Gastrocnemius medialis (tissue), 4 donors: ENCODE data around the gene TERC. TPM values are rescaled to one million over a fixed set of nuclear protein-coding genes. Genes with fewer than 3 reads are reported as not detected.

ENCODE experiments used
- ATAC-seq, 2 donors: fragments of 150-250 bp; one replicate each; pipeline ENCODE4 v1.9.1; 2016
- DNase-seq, 2 donors: peaks; one replicate each; pipeline ENCODE4 v3.0.0-alpha.2; 2019
- H3K27ac ChIP-seq, 4 donors: fragments of 200-600 bp; sonication (generic); 1 replicate in 1 of 4; 2 replicates in 3 of 4; pipeline ENCODE4 v1.5.1; 2016 to 2018; ENCODE audit warnings: mild to moderate bottlenecking in 2 of 4, moderate library complexity in 1 of 4
- H3K27me3 ChIP-seq, 3 donors: fragments of 200-600 bp; sonication (generic) in 2 of 3; 1 replicate in 1 of 3; 2 replicates in 2 of 3; pipeline versions ENCODE4 v1.5.1 to v1.6.0; 2016 to 2019; ENCODE audit warnings: mild to moderate bottlenecking in 1 of 3, moderate library complexity in 1 of 3
- H3K36me3 ChIP-seq, 2 donors: fragments of 200-600 bp; sonication (generic) in 1 of 2; one replicate each; pipeline ENCODE4 v1.5.1; 2017 to 2018
- H3K4me1 ChIP-seq, 2 donors: fragments of 200-600 bp; sonication (generic) in 1 of 2; one replicate each; pipeline ENCODE4 v1.5.1; 2016 to 2017; ENCODE audit warnings: mild to moderate bottlenecking in 2 of 2
- H3K4me3 ChIP-seq, 4 donors: fragments of 200-600 bp; sonication (generic) in 3 of 4; 1 replicate in 1 of 4; 2 replicates in 3 of 4; pipeline ENCODE4 v1.5.1; 2016 to 2019; ENCODE audit warnings: mild to moderate bottlenecking in 2 of 4
- H3K9me3 ChIP-seq, 3 donors: fragments of 200-600 bp; sonication (generic) in 2 of 3; 1 replicate in 1 of 3; 2 replicates in 2 of 3; pipeline ENCODE4 v1.5.1; 2016 to 2019
- POLR2A ChIP-seq, 2 donors: fragments of 450-650 bp; IDR thresholded peaks; one replicate each; pipeline ENCODE4 v1.6.1; 2017; ENCODE audit warnings: antibody characterized with exemption in 2 of 2, mild to moderate bottlenecking in 2 of 2, moderate library complexity in 2 of 2
- in situ Hi-C, 4 donors: fragments of 200-750 bp; cut with MboI; loops; one replicate each; pipeline versions ENCODE4 v1.15.0 to v1.8.0; 2017; ENCODE audit warnings: low sequenced_read_pairs in 4 of 4
- intact Hi-C: fragments of 100-400 bp; cut with DNase I; formaldehyde crosslinking; loops from one replicate; pipeline ENCODE4 v1.15.1; 2023; ENCODE audit warnings: low total_unique reads
- total RNA-seq, 4 donors: library from RNA; depleted of rRNA; stranded (reverse); fragments of >200 nt; gene quantifications; one replicate each; pipeline versions ENCODE4 v1.1.0 to v1.2.3, GENCODE V29; 2016
- TF ChIP-seq, protein P1 (sequence below), 5 experiments: fragments of 450-650 bp in 3 of 5; fragments of 200-600 bp in 2 of 5; sonication (generic) in 2 of 5; IDR thresholded peaks in 4 of 5; conservative IDR thresholded peaks in 1 of 5; 1 replicate in 4 of 5; 2 replicates in 1 of 5; pipeline ENCODE4 v1.5.1; 2016 to 2019; ENCODE audit warnings: antibody characterized with exemption in 5 of 5, mild to moderate bottlenecking in 3 of 5, moderate library complexity in 3 of 5

TERC gene
- total RNA-seq, 4 donors from 2014 or later = 12.0 to 143 (median 24.0) TPM

DNA sequence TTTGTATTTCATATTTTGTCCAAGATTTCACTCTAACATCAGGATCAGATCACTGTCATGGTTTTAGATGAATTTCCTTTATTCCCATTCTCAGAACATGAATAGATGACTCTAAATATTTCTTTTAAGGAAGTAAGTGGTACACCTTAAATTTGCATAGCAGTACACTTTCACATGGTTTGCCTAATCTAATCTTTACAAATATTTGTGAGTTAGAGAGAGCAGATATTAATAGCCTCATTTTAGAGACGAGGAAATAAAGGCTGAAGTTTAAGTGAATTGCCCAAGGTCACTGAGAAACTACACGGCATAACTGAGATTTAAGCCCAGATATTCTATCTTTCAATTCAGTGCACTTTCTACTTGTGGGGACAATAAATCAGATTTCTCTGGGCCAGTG lies 14.2 kb downstream of the TERC start:
- H3K27me3 ChIP-seq = peaks cover 0 to 13% (median 9%) of the 10 kb centered on the region in 3 donors
- no peak for ATAC-seq
- H3K36me3 ChIP-seq = no peaks in the 10 kb centered on the region
- no peaks in the 10 kb centered on the region for H3K4me1 ChIP-seq
- no peak overlapping the region for H3K27ac ChIP-seq
- no peak for DNase-seq
- H3K4me3 ChIP-seq = no peak overlapping the region
- in situ Hi-C loops (loop anchor here in 1 of 4 donors (25.0 kb wide), 1 partner anchor 612 kb away; the partner anchor contains the start of gene SKIL), intact Hi-C loops (no loop called here)
- H3K9me3 ChIP-seq = no peaks in the 10 kb centered on the region
- TF ChIP-seq POLR2A (IDR thresholded peaks at IDR 0.05) = no peak
- TF ChIP-seq, protein P1, sequence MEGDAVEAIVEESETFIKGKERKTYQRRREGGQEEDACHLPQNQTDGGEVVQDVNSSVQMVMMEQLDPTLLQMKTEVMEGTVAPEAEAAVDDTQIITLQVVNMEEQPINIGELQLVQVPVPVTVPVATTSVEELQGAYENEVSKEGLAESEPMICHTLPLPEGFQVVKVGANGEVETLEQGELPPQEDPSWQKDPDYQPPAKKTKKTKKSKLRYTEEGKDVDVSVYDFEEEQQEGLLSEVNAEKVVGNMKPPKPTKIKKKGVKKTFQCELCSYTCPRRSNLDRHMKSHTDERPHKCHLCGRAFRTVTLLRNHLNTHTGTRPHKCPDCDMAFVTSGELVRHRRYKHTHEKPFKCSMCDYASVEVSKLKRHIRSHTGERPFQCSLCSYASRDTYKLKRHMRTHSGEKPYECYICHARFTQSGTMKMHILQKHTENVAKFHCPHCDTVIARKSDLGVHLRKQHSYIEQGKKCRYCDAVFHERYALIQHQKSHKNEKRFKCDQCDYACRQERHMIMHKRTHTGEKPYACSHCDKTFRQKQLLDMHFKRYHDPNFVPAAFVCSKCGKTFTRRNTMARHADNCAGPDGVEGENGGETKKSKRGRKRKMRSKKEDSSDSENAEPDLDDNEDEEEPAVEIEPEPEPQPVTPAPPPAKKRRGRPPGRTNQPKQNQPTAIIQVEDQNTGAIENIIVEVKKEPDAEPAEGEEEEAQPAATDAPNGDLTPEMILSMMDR (IDR thresholded peaks at IDR 0.05 in 4 of 5, conservative IDR thresholded peaks at IDR 0.05 in 1 of 5) = no peak

DNA sequence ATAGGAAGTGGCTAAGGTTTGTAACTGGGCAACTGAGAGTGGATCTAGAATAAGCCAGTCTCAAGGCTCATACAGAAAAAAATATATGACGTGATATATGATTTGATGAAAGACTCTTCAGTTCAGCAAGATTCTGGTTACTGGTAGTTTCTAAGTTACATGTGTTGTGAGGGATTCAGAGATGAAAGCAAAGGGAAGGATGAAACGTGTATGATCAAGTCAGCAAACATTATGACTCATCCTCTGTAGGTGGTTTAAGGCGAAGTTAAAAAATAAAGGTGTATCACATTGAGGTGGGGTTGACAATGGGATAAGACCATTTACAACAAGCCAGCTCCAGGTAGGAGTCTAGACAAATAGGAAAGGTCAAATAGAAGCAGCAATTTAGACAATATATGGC lies 16.2 kb downstream of the TERC start:
- Histone ChIP-seq H3K9me3 (no peaks in the 10 kb centered on the region), H3K4me1 (no peaks in the 10 kb centered on the region), H3K27me3 (peaks cover 0 to 9% (median 9%) of the 10 kb centered on the region in 3 donors), H3K27ac (no peak overlapping the region), H3K4me3 (no peak overlapping the region), H3K36me3 (no peaks in the 10 kb centered on the region)
- in situ Hi-C loops = loop anchor here in 2 of 4 donors (10.0 to 25.0 kb wide), 2 partner anchors 604 to 886 kb away; no protein-coding TSS in a partner anchor
- ATAC-seq (no peak), DNase-seq (no peak)
- no peak for TF ChIP-seq POLR2A (IDR thresholded peaks at IDR 0.05)
- TF ChIP-seq, protein P1 (IDR thresholded peaks at IDR 0.05 in 4 of 5, conservative IDR thresholded peaks at IDR 0.05 in 1 of 5) = no peak
- intact Hi-C loops = loop anchor here (10.0 kb wide), 2 partner anchors 594 to 704 kb away; no protein-coding TSS in a partner anchor

DNA sequence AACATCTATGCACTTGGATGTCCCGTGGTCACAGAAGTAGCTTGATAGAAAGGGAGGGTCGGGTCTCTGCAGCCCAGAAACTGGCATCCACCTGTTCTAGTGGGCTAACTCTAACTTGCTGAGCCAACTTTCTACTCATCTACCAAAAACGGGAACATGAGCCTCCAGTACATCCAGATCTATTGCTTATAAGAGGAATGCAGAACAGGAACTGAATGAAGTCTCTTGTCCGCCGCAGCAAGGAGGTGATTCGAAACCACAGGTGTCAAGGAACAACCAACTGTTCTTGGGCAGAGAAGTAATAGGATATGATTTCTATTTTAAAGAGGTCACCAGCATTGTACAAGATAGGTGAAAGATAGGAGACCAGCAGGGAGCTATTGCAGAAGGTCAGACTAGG lies 17.9 kb downstream of the TERC start:
- Histone ChIP-seq H3K36me3 (no peaks in the 10 kb centered on the region), H3K27me3 (peaks cover 0 to 9% (median 6%) of the 10 kb centered on the region in 3 donors), H3K4me3 (no peak overlapping the region), H3K4me1 (no peaks in the 10 kb centered on the region), H3K9me3 (no peaks in the 10 kb centered on the region), H3K27ac (no peak overlapping the region)
- no peak for TF ChIP-seq POLR2A (IDR thresholded peaks at IDR 0.05)
- TF ChIP-seq, protein P1 (IDR thresholded peaks at IDR 0.05 in 4 of 5, conservative IDR thresholded peaks at IDR 0.05 in 1 of 5) = no peak
- in situ Hi-C loops (loop anchor here in 2 of 4 donors (10.0 to 25.0 kb wide), 2 partner anchors 602 to 885 kb away; no protein-coding TSS in a partner anchor), intact Hi-C loops (loop anchor here (10.0 kb wide), 2 partner anchors 592 to 702 kb away; no protein-coding TSS in a partner anchor)
- ATAC-seq (no peak), DNase-seq (no peak)

DNA sequence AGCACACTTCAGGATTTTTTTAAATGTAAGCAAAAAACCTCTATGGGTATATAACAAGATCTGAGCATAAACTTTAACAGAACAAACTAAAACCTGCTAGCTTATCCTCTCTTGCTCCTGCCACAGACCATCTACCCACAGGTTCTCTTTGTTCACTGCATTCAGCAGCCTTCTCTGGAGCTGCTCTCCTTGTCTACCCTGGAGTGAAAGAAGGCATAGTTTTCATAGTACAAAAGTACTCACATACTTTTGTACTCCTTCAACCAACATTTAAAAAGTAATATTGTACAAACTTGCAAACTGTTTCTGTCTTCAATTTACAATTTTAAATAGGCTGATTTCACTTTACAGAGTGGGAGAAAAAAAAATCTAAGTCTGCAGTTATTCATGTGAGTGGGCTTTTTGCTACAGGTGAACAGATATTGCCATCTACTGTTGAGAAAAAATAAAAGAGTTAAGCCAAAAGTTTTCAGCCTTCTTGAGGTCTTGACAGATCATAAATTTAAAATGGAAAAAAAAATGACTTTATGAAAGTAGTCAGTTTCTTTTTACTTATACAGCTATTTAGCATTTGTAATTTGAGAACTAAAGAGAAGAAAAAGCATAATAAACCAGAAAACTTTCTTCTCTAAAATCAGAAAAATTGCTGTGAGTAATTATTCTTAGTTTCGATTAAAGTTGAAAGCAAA lies 20.4 kb downstream of the TERC start:
- H3K36me3 ChIP-seq = no peaks in the 10 kb centered on the region
- in situ Hi-C loops = loop anchor here in 2 of 4 donors (10.0 to 25.0 kb wide), 2 partner anchors 600 to 882 kb away; no protein-coding TSS in a partner anchor
- peaks cover 0 to 6% (median 0%) of the 10 kb centered on the region in 3 donors for H3K27me3 ChIP-seq
- no peak overlapping the region for H3K27ac ChIP-seq
- no peaks in the 10 kb centered on the region for H3K4me1 ChIP-seq
- intact Hi-C loops = loop anchor here (10.0 kb wide), 2 partner anchors 590 to 700 kb away; no protein-coding TSS in a partner anchor
- ATAC-seq = peak in 1 of 2 donors; percentile 56
- no peak overlapping the region for H3K4me3 ChIP-seq
- TF ChIP-seq POLR2A (IDR thresholded peaks at IDR 0.05) = no peak
- TF ChIP-seq, protein P1 (IDR thresholded peaks at IDR 0.05 in 4 of 5, conservative IDR thresholded peaks at IDR 0.05 in 1 of 5) = peak in 3 of 5 experiments; percentile 26 to 64 (median 50)
- no peak for DNase-seq
- H3K9me3 ChIP-seq = no peaks in the 10 kb centered on the region
